HCT116 (cell line): Measurements from ENCODE around the gene UPK3BL1.
"Not testable (repeated sequence)": the region's sequence is repeated elsewhere in the genome, so short reads cannot be mapped to it uniquely, and the experiment has no call there.

ENCODE experiments used
- ATF3 ChIP-seq: IDR thresholded peaks from 2 replicates; pipeline ENCODE4 v1.6.1; 2012
- CEBPB ChIP-seq: IDR thresholded peaks from 2 replicates; pipeline ENCODE4 v1.6.1; 2012; ENCODE audit warnings: low read depth
- CTCF ChIP-seq, 3 experiments: fragments of 200-600 bp in 1 of 3; sonication (generic) in 1 of 3; IDR thresholded peaks in 2 of 3; conservative IDR thresholded peaks in 1 of 3; 2 replicates each; pipeline ENCODE4 v1.5.1; 2012 to 2017; ENCODE audit warnings: low read depth in 2 of 3, low read length in 2 of 3, antibody characterized with exemption in 1 of 3, borderline replicate concordance in 1 of 3, control low read depth in 1 of 3, mild to moderate bottlenecking in 1 of 3, mixed read lengths in 1 of 3, mixed run types in 1 of 3, moderate library complexity in 1 of 3; ENCODE audit not compliant: insufficient read depth in 1 of 3
- EGR1 ChIP-seq: IDR thresholded peaks from 2 replicates; pipeline ENCODE4 v1.6.1; 2012; ENCODE audit warnings: low read depth
- EZH2 ChIP-seq: fragments of 200-600 bp; sonication (generic); IDR thresholded peaks from 2 replicates; pipeline ENCODE4 v1.6.1; 2017; ENCODE audit warnings: antibody characterized with exemption, mixed run types
- EZH2phosphoT487 ChIP-seq: fragments of 200-600 bp; IDR thresholded peaks from 2 replicates; pipeline ENCODE4 v1.6.1; 2018; ENCODE audit warnings: antibody characterized with exemption, borderline replicate concordance
- MAX ChIP-seq: IDR thresholded peaks from 2 replicates; pipeline ENCODE4 v1.6.1; 2012
- POLR2AphosphoS5 ChIP-seq: IDR thresholded peaks from 2 replicates; pipeline ENCODE4 v1.6.1; 2011; ENCODE audit warnings: mild to moderate bottlenecking, low read depth, low read length, moderate library complexity
- RAD21 ChIP-seq: IDR thresholded peaks from 2 replicates; pipeline ENCODE4 v1.6.1; 2012; ENCODE audit warnings: low read depth, mild to moderate bottlenecking
- REST ChIP-seq: IDR thresholded peaks from 2 replicates; pipeline ENCODE4 v1.6.1; 2012; ENCODE audit warnings: low read depth
- SIN3A ChIP-seq: IDR thresholded peaks from 2 replicates; pipeline ENCODE4 v1.6.1; 2012; ENCODE audit warnings: low read depth
- SP1 ChIP-seq: IDR thresholded peaks from 2 replicates; pipeline ENCODE4 v1.6.1; 2012; ENCODE audit warnings: low read depth
- YY1 ChIP-seq: IDR thresholded peaks from 2 replicates; pipeline ENCODE4 v1.6.1; 2011; ENCODE audit warnings: low read length, low read depth, moderate library complexity, mild to moderate bottlenecking; ENCODE audit not compliant: insufficient replicate concordance; ENCODE audit errors: extremely low read depth

GRCh38 chr7:102666850-102667249 is 24.3 kb upstream of the UPK3BL1 start:
- TF ChIP-seq EZH2; SP1; CTCF (IDR thresholded peaks at IDR 0.05 in 2 of 3, conservative IDR thresholded peaks at IDR 0.05 in 1 of 3; ENCODE audit: borderline replicate concordance in 1 of 3, insufficient read depth in 1 of 3, low read depth in 2 of 3, low read length in 2 of 3); REST; CEBPB; ATF3; POLR2AphosphoS5; MAX; EGR1; RAD21; SIN3A; EZH2phosphoT487; YY1: not testable (repeated sequence)
